Measurements from ENCODE around the gene SFXN2.

SFXN2 gene

DNA sequence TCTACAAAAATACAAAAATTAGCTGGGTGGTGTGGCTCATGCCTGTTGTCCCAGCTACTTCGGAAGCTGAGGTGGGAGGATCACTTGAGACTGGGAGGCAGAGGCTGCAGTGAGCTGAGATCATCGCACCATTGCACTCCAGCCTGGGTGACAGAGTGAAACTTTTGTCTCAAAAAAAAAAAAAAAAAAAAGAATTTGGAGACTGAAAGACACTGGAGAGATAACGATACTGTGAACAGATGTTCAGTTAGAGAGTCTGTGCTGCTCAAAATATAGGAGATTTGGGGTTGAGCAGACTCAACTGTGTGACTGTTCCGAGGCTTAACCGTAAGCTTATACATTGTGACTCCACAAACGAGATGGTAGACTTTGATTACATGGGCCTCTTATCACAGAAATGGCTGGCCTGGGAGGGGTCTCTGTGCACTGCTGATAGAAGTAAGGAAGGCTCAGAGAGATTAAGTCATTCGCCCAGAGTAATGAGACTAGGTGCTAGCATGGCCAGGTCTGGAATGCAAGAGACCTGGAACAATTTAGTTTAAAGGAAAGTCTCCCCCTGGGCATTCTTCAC, 48.7 kb downstream of the SFXN2 start:
- TF ChIP-seq, protein P1, sequence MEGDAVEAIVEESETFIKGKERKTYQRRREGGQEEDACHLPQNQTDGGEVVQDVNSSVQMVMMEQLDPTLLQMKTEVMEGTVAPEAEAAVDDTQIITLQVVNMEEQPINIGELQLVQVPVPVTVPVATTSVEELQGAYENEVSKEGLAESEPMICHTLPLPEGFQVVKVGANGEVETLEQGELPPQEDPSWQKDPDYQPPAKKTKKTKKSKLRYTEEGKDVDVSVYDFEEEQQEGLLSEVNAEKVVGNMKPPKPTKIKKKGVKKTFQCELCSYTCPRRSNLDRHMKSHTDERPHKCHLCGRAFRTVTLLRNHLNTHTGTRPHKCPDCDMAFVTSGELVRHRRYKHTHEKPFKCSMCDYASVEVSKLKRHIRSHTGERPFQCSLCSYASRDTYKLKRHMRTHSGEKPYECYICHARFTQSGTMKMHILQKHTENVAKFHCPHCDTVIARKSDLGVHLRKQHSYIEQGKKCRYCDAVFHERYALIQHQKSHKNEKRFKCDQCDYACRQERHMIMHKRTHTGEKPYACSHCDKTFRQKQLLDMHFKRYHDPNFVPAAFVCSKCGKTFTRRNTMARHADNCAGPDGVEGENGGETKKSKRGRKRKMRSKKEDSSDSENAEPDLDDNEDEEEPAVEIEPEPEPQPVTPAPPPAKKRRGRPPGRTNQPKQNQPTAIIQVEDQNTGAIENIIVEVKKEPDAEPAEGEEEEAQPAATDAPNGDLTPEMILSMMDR (IDR thresholded peaks at IDR 0.05; ENCODE audit: control extremely low read depth, extremely low read depth, low read depth, missing control alignments) = no peak
- POLR2A ChIA-PET = no interaction called here
- CTCF ChIA-PET = interaction anchor here (1.4 to 6.1 kb wide), 3 partner anchors 11 to 25 kb away, joined by 3 to 41 read pairs (median 3); no protein-coding TSS in a partner anchor
- no peak for DNase-seq (ENCODE audit: extremely low spot score)

DNA sequence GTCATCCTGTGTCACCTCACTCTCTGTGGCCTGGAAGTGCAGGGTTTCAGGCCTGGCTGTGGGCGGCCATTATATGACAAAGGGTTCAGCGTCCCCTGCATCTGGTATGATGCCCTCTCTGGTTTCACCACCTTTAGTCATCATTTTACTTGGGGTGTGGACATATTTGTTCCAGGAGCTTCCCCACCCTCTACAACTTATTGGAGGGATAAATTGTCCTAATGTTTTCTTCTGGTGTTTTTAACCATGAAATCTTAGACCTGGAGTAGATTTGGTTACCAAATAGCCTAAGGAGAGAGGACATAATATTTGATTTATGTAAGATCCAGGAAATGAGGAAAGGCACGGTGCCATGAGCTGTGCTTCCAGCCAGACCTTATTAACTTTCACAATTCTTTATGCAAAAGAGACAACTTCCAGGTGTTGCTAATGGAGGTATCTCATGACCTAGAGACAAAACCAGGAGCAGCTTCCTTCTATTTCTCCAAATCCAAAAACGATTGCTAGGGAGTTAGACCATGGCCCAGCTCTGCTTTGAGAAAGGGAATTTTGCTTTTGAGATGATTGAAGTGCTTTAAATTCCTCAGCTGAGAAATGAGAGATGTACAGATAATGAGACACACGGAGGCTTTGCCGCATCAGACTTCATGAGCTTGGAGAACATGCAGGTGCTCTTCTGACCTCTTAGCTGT, 50.2 kb downstream of the SFXN2 start:
- ChIA-PET CTCF (interaction anchor here (0.8 to 6.1 kb wide), 7 partner anchors 8 to 138 kb away, joined by 3 to 41 read pairs (median 3); no protein-coding TSS in a partner anchor), POLR2A (no interaction called here)
- TF ChIP-seq, protein P1 (IDR thresholded peaks at IDR 0.05; ENCODE audit: control extremely low read depth, extremely low read depth, low read depth, missing control alignments) = no peak
- no peak for DNase-seq (ENCODE audit: extremely low spot score)

DNA sequence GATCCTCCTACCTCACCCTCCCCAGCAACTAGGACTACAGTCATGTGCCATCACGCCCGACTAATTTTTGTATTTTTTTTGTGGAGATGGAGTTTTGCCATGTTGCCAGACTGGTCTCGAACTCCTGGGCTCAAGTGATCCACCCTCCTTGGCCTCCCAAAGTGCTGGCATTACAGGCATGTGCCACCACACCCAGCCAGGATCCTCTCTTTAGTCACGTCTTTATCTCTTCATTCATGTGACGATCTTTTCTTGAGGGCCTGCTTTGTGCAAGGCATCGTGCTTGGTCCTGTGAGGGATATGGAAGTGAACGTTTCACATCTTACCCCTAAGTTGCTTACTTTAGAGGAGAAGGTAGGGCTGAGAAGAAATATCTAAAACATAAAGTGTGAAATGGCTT, 50.9 kb downstream of the SFXN2 start:
- TF ChIP-seq, protein P1 (IDR thresholded peaks at IDR 0.05; ENCODE audit: control extremely low read depth, extremely low read depth, low read depth, missing control alignments) = no peak
- CTCF ChIA-PET = interaction anchor here (0.9 to 6.1 kb wide), 5 partner anchors 8 to 137 kb away, joined by 3 to 41 read pairs (median 3); no protein-coding TSS in a partner anchor
- POLR2A ChIA-PET = no interaction called here
- DNase-seq (ENCODE audit: extremely low spot score) = no peak

DNA sequence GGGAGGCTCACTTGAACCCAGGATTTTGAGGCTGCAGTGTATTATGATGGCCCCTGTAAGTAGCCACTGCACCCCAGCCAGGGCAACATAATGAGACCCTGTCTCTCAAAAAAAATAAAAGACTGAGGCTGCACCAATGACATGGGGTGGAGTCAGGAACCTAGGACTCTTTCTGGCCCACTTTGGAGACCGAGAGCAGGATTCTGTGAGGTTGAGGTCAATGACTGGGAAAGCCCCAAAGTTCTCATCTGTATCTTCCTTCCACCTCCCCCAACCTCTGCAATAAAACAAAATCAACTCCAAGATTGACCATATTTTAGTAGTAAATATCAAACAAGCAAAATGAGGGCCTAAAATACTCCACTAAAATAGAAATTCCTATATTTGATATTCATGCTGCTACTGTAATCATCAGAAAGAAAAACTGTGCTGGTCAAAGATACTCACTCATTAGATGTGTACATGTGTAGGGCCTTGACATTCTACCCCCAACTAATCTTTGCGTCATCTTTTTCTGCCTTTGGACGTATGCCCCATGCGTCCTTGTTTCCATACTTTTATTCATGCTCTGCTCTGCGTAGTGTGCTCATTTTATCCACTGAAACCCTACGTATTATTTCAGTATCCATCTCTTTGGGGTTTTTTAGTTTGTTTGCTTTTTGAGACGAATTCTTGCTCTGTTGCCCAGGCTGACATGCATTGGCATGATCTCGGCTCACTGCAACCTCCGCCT, 53.2 kb downstream of the SFXN2 start:
- TF ChIP-seq, protein P1 (IDR thresholded peaks at IDR 0.05; ENCODE audit: control extremely low read depth, extremely low read depth, low read depth, missing control alignments) = no peak
- CTCF ChIA-PET = interaction anchor here (1.0 to 6.1 kb wide), 2 partner anchors 15 to 30 kb away, joined by 4 to 41 read pairs; no protein-coding TSS in a partner anchor
- DNase-seq (ENCODE audit: extremely low spot score) = no peak
- POLR2A ChIA-PET = no interaction called here

DNA sequence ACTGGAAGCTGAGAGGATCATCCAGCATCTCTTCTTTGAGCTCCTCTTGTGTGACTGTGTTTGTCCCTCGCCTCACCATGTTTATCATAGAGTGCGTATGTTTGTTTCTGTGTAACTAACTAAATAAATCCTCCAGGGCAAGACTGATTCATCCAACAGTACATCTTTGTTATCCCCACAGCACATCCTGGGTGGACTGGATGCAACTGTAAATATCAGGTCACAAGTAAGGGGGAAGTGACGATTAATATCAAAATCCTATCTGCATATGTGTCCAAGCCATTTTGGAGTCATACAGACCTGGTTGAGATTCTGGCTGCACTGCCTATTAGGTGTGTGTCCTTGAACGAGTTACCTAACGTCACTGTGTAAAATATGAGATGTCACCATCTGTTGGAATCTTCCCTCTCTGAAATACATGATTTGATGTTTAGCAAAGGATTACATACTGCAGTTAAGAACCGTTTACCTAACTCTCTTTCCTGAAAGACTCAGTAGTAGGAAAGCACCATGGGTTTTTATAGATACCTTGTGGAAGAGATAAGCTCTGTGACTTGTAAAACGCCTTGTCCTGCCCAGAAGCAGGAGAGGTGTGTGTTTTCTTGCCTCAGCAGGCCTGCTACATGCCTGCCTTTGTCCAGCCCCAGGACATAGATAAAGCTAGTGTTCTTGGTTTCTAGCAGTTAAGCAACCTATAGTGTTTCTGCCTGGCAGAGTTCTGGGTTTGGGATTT, 55.1 kb downstream of the SFXN2 start:
- POLR2A ChIA-PET = interaction anchor here (0.6 kb wide), 2 partner anchors 51 to 707 kb away, joined by 3 to 4 read pairs; no protein-coding TSS in a partner anchor
- CTCF ChIA-PET = interaction anchor here (1.0 to 1.9 kb wide), 3 partner anchors 8 to 17 kb away, joined by 3 to 5 read pairs (median 5); no protein-coding TSS in a partner anchor
- no peak for DNase-seq (ENCODE audit: extremely low spot score)
- TF ChIP-seq, protein P1 (IDR thresholded peaks at IDR 0.05; ENCODE audit: control extremely low read depth, extremely low read depth, low read depth, missing control alignments) = no peak

DNA sequence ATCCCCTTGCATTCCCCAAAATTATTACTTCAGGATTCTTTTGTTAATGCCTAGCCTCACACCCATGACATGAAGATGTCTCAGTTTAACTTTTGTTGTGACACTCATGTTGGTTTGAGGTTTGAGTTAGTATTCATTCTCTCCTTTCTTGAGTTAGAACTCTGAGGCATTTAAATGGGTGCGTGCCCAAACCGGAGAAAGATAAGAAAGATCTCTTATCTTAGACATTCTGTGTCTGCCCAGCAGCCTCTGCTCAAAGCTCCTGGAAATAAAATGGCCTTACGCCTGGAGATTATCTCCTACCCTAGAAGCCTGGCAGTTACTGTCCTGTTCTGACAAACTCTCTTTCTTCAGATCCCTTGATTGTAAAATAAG, 55.7 kb downstream of the SFXN2 start:
- TF ChIP-seq, protein P1 (IDR thresholded peaks at IDR 0.05; ENCODE audit: control extremely low read depth, extremely low read depth, low read depth, missing control alignments) = no peak
- DNase-seq (ENCODE audit: extremely low spot score) = no peak
- ChIA-PET POLR2A (no interaction called here), CTCF (interaction anchor here (1.3 to 1.9 kb wide), 2 partner anchors 16 to 18 kb away, joined by 5 read pairs; no protein-coding TSS in a partner anchor)
